Activated CD4-positive, alpha-beta memory T cell treated with anti-CD3 and anti-CD28 coated beads, Interleukin-2, amount 10 ng/mL, durations not matched to agents 7 days and 5 days (primary cell): ENCODE measurements around the gene KREMEN2. TPM values are rescaled to one million over a fixed set of nuclear protein-coding genes. Genes with fewer than 3 reads are reported as not detected.

Experiments
- CTCF ChIA-PET: fragments of 350-600 bp; sonication (Branson Sonifier 250); formaldehyde crosslinking; loops from one replicate; lab custom pipeline; 2021; ENCODE audit warnings: antibody characterized with exemption, inconsistent platforms; lab: Charles Lee
- POLR2A ChIA-PET: fragments of 350-600 bp; sonication (Branson Sonifier 250); formaldehyde crosslinking; loops from one replicate; lab custom pipeline; 2021; ENCODE audit warnings: antibody characterized with exemption; lab: Charles Lee
- DNase-seq: peaks from one replicate; pipeline ENCODE4 v3.0.0-alpha.2; 2020
- H3K27ac Mint-ChIP-seq: one replicate; pipeline ENCODE4 v1.8.0; 2021; ENCODE audit warnings: mild to moderate bottlenecking, mixed read lengths
- H3K27me3 Mint-ChIP-seq: one replicate; pipeline ENCODE4 v1.8.0; 2021; ENCODE audit warnings: mixed read lengths
- H3K36me3 Mint-ChIP-seq: one replicate; pipeline ENCODE4 v1.8.0; 2021; ENCODE audit warnings: low read depth, mixed read lengths
- H3K4me1 Mint-ChIP-seq: one replicate; pipeline ENCODE4 v1.8.0; 2021; ENCODE audit warnings: mixed read lengths
- H3K4me3 Mint-ChIP-seq: one replicate; pipeline ENCODE4 v1.8.0; 2021; ENCODE audit warnings: mild to moderate bottlenecking, mixed read lengths
- H3K9me3 Mint-ChIP-seq: one replicate; pipeline ENCODE4 v1.8.0; 2021; ENCODE audit warnings: mixed read lengths
- total RNA-seq, 2 experiments: library from RNA; stranded (reverse); gene quantifications; one replicate each; pipeline ENCODE4 v1.2.3, GENCODE V29; 2021

Gene KREMEN2
- total RNA-seq, 2 experiments from 2014 or later: not detected

- no peaks in the 10 kb centered on the region for H3K9me3 Mint-ChIP-seq
- H3K4me3 Mint-ChIP-seq: no peak overlapping the region
- H3K27ac Mint-ChIP-seq: no peak overlapping the region
- DNase-seq: no peak
- ChIA-PET CTCF (interaction anchor here (0.7 to 2.1 kb wide), 4 partner anchors 10 to 1083 kb away, joined by 3 to 8 read pairs (median 5); no protein-coding TSS in a partner anchor), POLR2A (interaction anchor here (1.1 kb wide), 2 partner anchors 10 to 20 kb away, joined by 3 read pairs; partner anchors contain the start of gene PKMYT1)
- H3K4me1 Mint-ChIP-seq: peaks cover 18% of the 10 kb centered on the region
- no peaks in the 10 kb centered on the region for H3K36me3 Mint-ChIP-seq
- H3K27me3 Mint-ChIP-seq: peaks cover 39% of the 10 kb centered on the region
Observed at GRCh38 chr16:2960183-2961010, 3.7 kb upstream of the KREMEN2 start.

- H3K9me3 Mint-ChIP-seq: no peaks in the 10 kb centered on the region
- ChIA-PET POLR2A (interaction anchor here (1.1 to 4.3 kb wide), 2 partner anchors 18 to 21 kb away, joined by 3 to 29 read pairs; partner anchors contain the start of gene PKMYT1), CTCF (interaction anchor here (0.6 to 1.6 kb wide), 6 partner anchors 10 to 135 kb away, joined by 3 to 9 read pairs (median 3); no protein-coding TSS in a partner anchor)
Observed at GRCh38 chr16:2962334-2963073, 1.6 kb upstream of the KREMEN2 start.

DNA sequence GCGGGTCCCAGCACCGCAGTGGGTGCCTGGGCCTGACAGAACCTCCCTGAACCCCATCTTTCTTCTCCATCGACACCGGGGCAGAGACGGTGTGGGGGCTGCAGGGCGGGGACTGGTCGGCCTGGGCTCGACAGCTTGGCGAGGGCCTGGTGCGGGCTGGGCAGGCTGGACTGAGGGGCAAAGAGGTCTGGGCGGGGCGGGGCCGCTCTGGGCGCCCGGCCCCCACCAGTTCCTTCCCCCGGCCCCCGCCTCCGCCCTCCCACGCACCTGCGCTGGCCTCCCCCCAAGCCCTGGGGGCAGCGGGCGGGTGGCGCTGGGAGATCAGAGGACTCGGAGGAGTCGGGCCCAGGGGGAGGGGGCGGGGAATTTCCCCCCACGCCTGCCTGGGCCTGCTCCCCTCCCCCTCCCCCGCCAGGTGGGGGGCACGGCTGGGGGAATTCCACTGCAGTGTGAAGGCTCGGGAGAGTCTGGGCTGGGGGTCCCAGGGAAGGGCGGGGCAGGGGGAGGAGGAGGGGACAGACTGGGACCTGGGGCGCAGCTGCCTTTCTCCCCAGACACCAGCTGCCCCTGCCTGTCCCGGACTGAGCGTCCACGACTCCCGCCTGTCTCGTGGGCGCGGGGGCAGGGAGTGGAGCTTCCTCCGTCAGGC is 877 bp upstream of the KREMEN2 start:
- Mint-ChIP-seq H3K4me3 (no peak overlapping the region), H3K27ac (no peak overlapping the region), H3K36me3 (no peaks in the 10 kb centered on the region), H3K9me3 (no peaks in the 10 kb centered on the region), H3K27me3 (peaks cover 43% of the 10 kb centered on the region), H3K4me1 (peaks cover 28% of the 10 kb centered on the region)
- DNase-seq: no peak
- ChIA-PET CTCF (interaction anchor here (0.6 to 1.6 kb wide), 3 partner anchors 11 to 134 kb away, joined by 3 to 9 read pairs (median 3); no protein-coding TSS in a partner anchor), POLR2A (interaction anchor here (1.1 to 4.3 kb wide), 2 partner anchors 18 to 21 kb away, joined by 3 to 29 read pairs; partner anchors contain the start of gene PKMYT1)

More at GRCh38 chr16:2962334-2963073, 1.6 kb upstream of the KREMEN2 start:
- no peaks in the 10 kb centered on the region for H3K36me3 Mint-ChIP-seq
- H3K27ac Mint-ChIP-seq: no peak overlapping the region
- no peak for DNase-seq
- H3K4me3 Mint-ChIP-seq: no peak overlapping the region
- peaks cover 24% of the 10 kb centered on the region for H3K4me1 Mint-ChIP-seq
- H3K27me3 Mint-ChIP-seq: peaks cover 38% of the 10 kb centered on the region

- peaks cover 35% of the 10 kb centered on the region for H3K4me1 Mint-ChIP-seq
- H3K4me3 Mint-ChIP-seq: peak overlapping the region; percentile 36
- no peak overlapping the region for H3K27ac Mint-ChIP-seq
- ChIA-PET POLR2A (interaction anchor here (1.0 to 4.3 kb wide), 2 partner anchors 12 to 16 kb away, joined by 7 to 29 read pairs; partner anchors contain the start of gene PKMYT1), CTCF (interaction anchor here (0.5 to 1.4 kb wide), 4 partner anchors 17 to 94 kb away, joined by 3 to 7 read pairs (median 4); no protein-coding TSS in a partner anchor)
- no peaks in the 10 kb centered on the region for H3K9me3 Mint-ChIP-seq
- DNase-seq: peak; percentile 71
- H3K36me3 Mint-ChIP-seq: no peaks in the 10 kb centered on the region
- H3K27me3 Mint-ChIP-seq: peaks cover 45% of the 10 kb centered on the region
Observed at GRCh38 chr16:2964475-2965336, 631 bp downstream of the KREMEN2 start.

DNA sequence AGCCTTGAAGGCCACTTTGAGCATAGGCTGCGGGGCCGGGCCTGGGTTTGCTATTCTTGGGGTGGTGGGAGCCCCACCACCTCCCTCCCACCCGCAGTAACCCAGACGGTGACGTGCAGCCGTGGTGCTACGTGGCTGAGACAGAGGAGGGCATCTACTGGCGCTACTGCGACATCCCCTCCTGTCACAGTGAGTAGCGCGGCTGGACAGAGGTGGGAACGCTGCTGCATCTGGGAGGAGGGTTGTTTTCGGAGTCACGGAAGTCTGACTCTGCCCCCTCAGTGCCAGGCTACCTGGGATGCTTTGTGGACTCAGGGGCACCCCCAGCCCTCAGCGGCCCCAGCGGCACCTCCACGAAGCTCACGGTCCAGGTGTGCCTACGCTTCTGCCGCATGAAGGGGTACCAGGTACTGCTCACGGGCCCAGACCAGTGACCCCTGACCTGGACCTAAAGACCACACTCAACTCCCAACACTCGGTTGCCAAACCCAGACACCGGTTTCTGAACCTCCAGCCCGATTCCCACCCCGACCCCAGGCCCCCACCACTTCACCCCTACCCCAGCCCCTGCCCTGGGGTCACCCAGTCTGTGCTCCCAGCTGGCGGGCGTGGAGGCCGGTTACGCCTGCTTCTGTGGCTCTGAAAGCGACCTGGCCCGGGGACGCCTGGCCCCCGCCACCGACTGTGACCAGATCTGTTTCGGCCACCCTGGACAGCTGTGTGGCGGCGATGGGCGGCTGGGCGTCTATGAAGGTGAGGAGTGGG is 2.1 kb downstream of the KREMEN2 start:
- Mint-ChIP-seq H3K4me3 (no peak overlapping the region), H3K36me3 (peaks cover 8% of the 10 kb centered on the region), H3K9me3 (no peaks in the 10 kb centered on the region), H3K27ac (no peak overlapping the region), H3K27me3 (peaks cover 41% of the 10 kb centered on the region), H3K4me1 (peaks cover 44% of the 10 kb centered on the region)
- CTCF ChIA-PET: interaction anchor here (0.5 to 1.4 kb wide), 4 partner anchors 19 to 825 kb away, joined by 3 to 7 read pairs (median 4); no protein-coding TSS in a partner anchor
- DNase-seq: no peak
- POLR2A ChIA-PET: interaction anchor here (4.3 kb wide), 1 partner anchor 15 kb away, joined by 29 read pairs; the partner anchor contains the start of gene PKMYT1

- ChIA-PET POLR2A (interaction anchor here (1.0 to 1.3 kb wide), 2 partner anchors 12 to 13 kb away, joined by 3 to 4 read pairs; partner anchors contain the start of gene PKMYT1), CTCF (interaction anchor here (0.5 to 0.7 kb wide), 2 partner anchors 108 to 826 kb away, joined by 3 read pairs; no protein-coding TSS in a partner anchor)
- H3K9me3 Mint-ChIP-seq: no peaks in the 10 kb centered on the region
- peaks cover 12% of the 10 kb centered on the region for H3K36me3 Mint-ChIP-seq
- no peak overlapping the region for H3K27ac Mint-ChIP-seq
- H3K4me3 Mint-ChIP-seq: no peak overlapping the region
- no peak for DNase-seq
- H3K27me3 Mint-ChIP-seq: peaks cover 39% of the 10 kb centered on the region
- peaks cover 44% of the 10 kb centered on the region for H3K4me1 Mint-ChIP-seq
Observed at GRCh38 chr16:2966808-2967191, 2.7 kb downstream of the KREMEN2 start.

- POLR2A ChIA-PET: interaction anchor here (0.7 to 1.3 kb wide), 3 partner anchors 11 to 14 kb away, joined by 3 to 4 read pairs (median 3); partner anchors contain the start of gene PKMYT1
- no peak for DNase-seq
Observed at GRCh38 chr16:2967211-2967631, 3.1 kb downstream of the KREMEN2 start.

DNA sequence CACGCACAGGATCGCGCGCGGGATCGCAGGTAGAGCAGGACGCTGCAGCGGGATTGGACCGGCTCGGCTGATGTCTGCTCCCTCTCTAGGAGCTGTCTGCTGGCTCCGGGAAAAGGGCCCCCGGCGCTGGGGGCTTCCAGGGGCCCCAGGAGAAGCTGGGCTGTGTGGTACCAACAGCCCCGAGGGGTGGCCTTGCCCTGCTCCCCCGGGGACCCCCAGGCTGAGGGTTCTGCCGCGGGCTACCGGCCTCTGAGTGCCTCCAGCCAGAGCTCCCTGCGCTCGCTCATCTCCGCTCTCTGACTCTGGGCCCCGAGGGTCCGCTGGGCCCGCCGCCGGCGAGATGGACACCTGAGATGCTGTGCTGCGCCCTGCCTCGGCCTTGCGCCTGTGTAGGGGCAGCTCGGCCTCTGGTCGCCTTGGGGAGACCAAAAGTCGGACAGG is 3.7 kb downstream of the KREMEN2 start:
- H3K9me3 Mint-ChIP-seq: no peaks in the 10 kb centered on the region
- H3K27ac Mint-ChIP-seq: no peak overlapping the region
- DNase-seq: no peak
- no peak overlapping the region for H3K4me3 Mint-ChIP-seq
- peaks cover 21% of the 10 kb centered on the region for H3K36me3 Mint-ChIP-seq
- peaks cover 46% of the 10 kb centered on the region for H3K4me1 Mint-ChIP-seq
- POLR2A ChIA-PET: interaction anchor here (0.7 to 1.3 kb wide), 3 partner anchors 11 to 13 kb away, joined by 3 to 4 read pairs (median 3); partner anchors contain the start of gene PKMYT1
- CTCF ChIA-PET: interaction anchor here (0.6 kb wide), 1 partner anchor 144 kb away, joined by 4 read pairs; no protein-coding TSS in a partner anchor
- H3K27me3 Mint-ChIP-seq: peaks cover 30% of the 10 kb centered on the region

More at GRCh38 chr16:2967211-2967631, 3.1 kb downstream of the KREMEN2 start:
- Mint-ChIP-seq H3K27me3 (peaks cover 35% of the 10 kb centered on the region), H3K4me3 (no peak overlapping the region), H3K4me1 (peaks cover 45% of the 10 kb centered on the region), H3K27ac (no peak overlapping the region), H3K9me3 (no peaks in the 10 kb centered on the region), H3K36me3 (peaks cover 16% of the 10 kb centered on the region)
- CTCF ChIA-PET: interaction anchor here (0.5 to 0.6 kb wide), 2 partner anchors 143 to 826 kb away, joined by 3 to 4 read pairs; no protein-coding TSS in a partner anchor

GRCh38 chr16:2968368-2968737 is 4.3 kb downstream of the KREMEN2 start:
- CTCF ChIA-PET: no interaction called here
- POLR2A ChIA-PET: interaction anchor here (1.3 kb wide), 1 partner anchor 12 kb away, joined by 4 read pairs; the partner anchor contains the start of gene PKMYT1
- Mint-ChIP-seq H3K27me3 (peaks cover 27% of the 10 kb centered on the region), H3K36me3 (peaks cover 22% of the 10 kb centered on the region), H3K9me3 (no peaks in the 10 kb centered on the region), H3K4me3 (peak overlapping the region; percentile 65), H3K4me1 (peaks cover 45% of the 10 kb centered on the region), H3K27ac (peak overlapping the region; percentile 32)
- no peak for DNase-seq
